Head of caudate nucleus (tissue), 42 donors: ENCODE results near the gene MPV17L2.

ENCODE experiments used
- DNase-seq, 42 donors: peaks; one replicate each; pipeline versions ENCODE4 v3.0.0 to v3.0.0-alpha.2; 2020 to 2021; ENCODE audit warnings: mixed read lengths in 7 of 42
- intact Hi-C: fragments of 100-400 bp; cut with DNase I; formaldehyde crosslinking; loops from one replicate; pipeline ENCODE4 v1.15.0; 2022

MPV17L2 gene

GRCh38 chr19:18225355-18225701 lies 32.3 kb downstream of the MPV17L2 start:
- intact Hi-C loops = no loop called here
- DNase-seq = no peak

- no peak for DNase-seq
- intact Hi-C loops = no loop called here
Observed at GRCh38 chr19:18225702-18226468, 32.9 kb downstream of the MPV17L2 start, which contains the start of gene PDE4C. Gene PDE4C (minus strand): TSS chr19:18226438. CDS start chr19:18226415, 23 bp downstream.

GRCh38 chr19:18226956-18227780 lies 34.1 kb downstream of the MPV17L2 start:
- DNase-seq = no peak
- intact Hi-C loops = no loop called here

- DNase-seq = no peak
- intact Hi-C loops = no loop called here
Observed at GRCh38 chr19:18227781-18228271, 34.8 kb downstream of the MPV17L2 start.

GRCh38 chr19:18229474-18229873 lies 36.5 kb downstream of the MPV17L2 start:
- DNase-seq = no peak
- intact Hi-C loops = no loop called here

GRCh38 chr19:18229915-18230314 lies 36.9 kb downstream of the MPV17L2 start:
- DNase-seq = no peak
- intact Hi-C loops = no loop called here

GRCh38 chr19:18230941-18231734 lies 38.1 kb downstream of the MPV17L2 start:
- peak in 40 of 42 donors; percentile 16 to 85 (median 51) for DNase-seq
- intact Hi-C loops = no loop called here

GRCh38 chr19:18231775-18232174 lies 38.8 kb downstream of the MPV17L2 start:
- peak in 5 of 42 donors; percentile 22 to 38 (median 30) for DNase-seq
- intact Hi-C loops = no loop called here

GRCh38 chr19:18232540-18233223 lies 39.7 kb downstream of the MPV17L2 start:
- intact Hi-C loops = no loop called here
- DNase-seq = peak in 2 of 42 donors; percentile 10

GRCh38 chr19:18233224-18233825 lies 40.3 kb downstream of the MPV17L2 start:
- intact Hi-C loops = no loop called here
- DNase-seq = peak in 6 of 42 donors; percentile 7 to 45 (median 30)

- DNase-seq = no peak
- intact Hi-C loops = no loop called here
Observed at GRCh38 chr19:18234194-18234593, 41.2 kb downstream of the MPV17L2 start.

GRCh38 chr19:18239303-18239702 lies 46.3 kb downstream of the MPV17L2 start:
- intact Hi-C loops = no loop called here

GRCh38 chr19:18245297-18245696 lies 52.3 kb downstream of the MPV17L2 start:
- intact Hi-C loops = no loop called here
- DNase-seq = no peak

More at GRCh38 chr19:18239303-18239702, 46.3 kb downstream of the MPV17L2 start:
- no peak for DNase-seq
